WTC11 (cell line): ENCODE measurements around the gene SHANK2. TPM values are rescaled to one million over a fixed set of nuclear protein-coding genes. Genes with fewer than 3 reads are reported as not detected.

Experiments
- ATAC-seq: fragments of 200-7000 bp; cut with Tn5 transposase; 2 replicates; pipeline ENCODE4 v1.10.0; 2021; ENCODE audit warnings: mild to moderate bottlenecking, moderate library complexity
- CTCF ChIA-PET: fragments of 300-600 bp; sonication (Branson Sonifier 250); formaldehyde crosslinking; loops from one replicate; lab custom pipeline; 2021; ENCODE audit warnings: antibody characterized with exemption; lab: Charles Lee
- POLR2A ChIA-PET: fragments of 350-600 bp; sonication (Branson Sonifier 250); formaldehyde crosslinking; loops from one replicate; lab custom pipeline; 2021; ENCODE audit warnings: antibody characterized with exemption; lab: Charles Lee
- DNase-seq: peaks from one replicate; pipeline ENCODE4 v3.0.0; 2021; ENCODE audit warnings: low spot score
- H3K27ac Mint-ChIP-seq: 2 replicates; pipeline ENCODE4 v1.8.0; 2021; ENCODE audit warnings: mixed read lengths
- H3K27me3 Mint-ChIP-seq: 2 replicates; pipeline ENCODE4 v1.8.0; 2021; ENCODE audit warnings: low read depth, mild to moderate bottlenecking, moderate library complexity, mixed read lengths
- H3K36me3 Mint-ChIP-seq: 2 replicates; pipeline ENCODE4 v1.8.0; 2021; ENCODE audit warnings: mixed read lengths
- H3K4me1 Mint-ChIP-seq: 2 replicates; pipeline ENCODE4 v1.8.0; 2022; ENCODE audit warnings: mixed read lengths
- H3K4me3 Mint-ChIP-seq: 2 replicates; pipeline ENCODE4 v1.8.0; 2021; ENCODE audit warnings: mild to moderate bottlenecking, moderate library complexity, mixed read lengths
- H3K9me3 Mint-ChIP-seq: 2 replicates; pipeline ENCODE4 v1.8.0; 2021; ENCODE audit warnings: mixed read lengths
- AFF4 ChIP-seq: sonication (generic); formaldehyde crosslinking; IDR thresholded peaks from 2 replicates; pipeline ENCODE4 v1.8.1; 2023; ENCODE audit warnings: mild to moderate bottlenecking, missing genetic modification reagents, borderline replicate concordance
- AR ChIP-seq: fragments of 250-450 bp; sonication (Bioruptor Pico); IDR thresholded peaks from 2 replicates; pipeline ENCODE4 v1.9.0; 2021; ENCODE audit warnings: mild to moderate bottlenecking
- CDX4 ChIP-seq: fragments of 250-450 bp; sonication (Bioruptor Pico); IDR thresholded peaks from 2 replicates; pipeline ENCODE4 v1.9.0; 2021; ENCODE audit warnings: moderate library complexity, mild to moderate bottlenecking, inconsistent platforms, borderline replicate concordance
- CTCF ChIP-seq: fragments of 200-600 bp; IDR thresholded peaks from 2 replicates; pipeline ENCODE4 v1.8.0; 2022; ENCODE audit warnings: antibody characterized with exemption
- FOXK1 ChIP-seq: sonication (generic); formaldehyde crosslinking; IDR thresholded peaks from 2 replicates; pipeline ENCODE4 v1.8.0; 2022; ENCODE audit warnings: mild to moderate bottlenecking, moderate library complexity, missing genetic modification reagents
- IRF1 ChIP-seq: sonication (generic); formaldehyde crosslinking; IDR thresholded peaks from 2 replicates; pipeline ENCODE4 v1.8.0; 2023; ENCODE audit warnings: missing genetic modification reagents
- MYBL2 ChIP-seq: sonication (generic); formaldehyde crosslinking; IDR thresholded peaks from 2 replicates; pipeline ENCODE4 v1.8.1; 2023; ENCODE audit warnings: mild to moderate bottlenecking, moderate library complexity, missing genetic modification reagents
- NFATC4 ChIP-seq: fragments of 250-450 bp; sonication (Bioruptor Pico); IDR thresholded peaks from 2 replicates; pipeline ENCODE4 v1.9.0; 2021; ENCODE audit warnings: mild to moderate bottlenecking
- NR2C2 ChIP-seq: sonication (generic); formaldehyde crosslinking; IDR thresholded peaks from 2 replicates; pipeline ENCODE4 v1.8.0; 2022; ENCODE audit warnings: mild to moderate bottlenecking, missing genetic modification reagents
- OVOL2 ChIP-seq: fragments of 250-450 bp; sonication (Bioruptor Pico); IDR thresholded peaks from 2 replicates; pipeline ENCODE4 v1.9.0; 2021; ENCODE audit warnings: mild to moderate bottlenecking, borderline replicate concordance
- PREB ChIP-seq: sonication (generic); formaldehyde crosslinking; IDR thresholded peaks from 2 replicates; pipeline ENCODE4 v1.8.1; 2022; ENCODE audit warnings: mild to moderate bottlenecking, missing genetic modification reagents, moderate library complexity, borderline replicate concordance
- USF2 ChIP-seq: sonication (generic); formaldehyde crosslinking; IDR thresholded peaks from 2 replicates; pipeline ENCODE4 v1.8.1; 2023; ENCODE audit warnings: mild to moderate bottlenecking, missing genetic modification reagents, moderate library complexity
- ZMAT4 ChIP-seq: fragments of 250-450 bp; sonication (Bioruptor Pico); IDR thresholded peaks from 2 replicates; pipeline ENCODE4 v1.9.0; 2021; ENCODE audit warnings: mild to moderate bottlenecking
- ZNF396 ChIP-seq: fragments of 250-450 bp; sonication (Bioruptor Pico); IDR thresholded peaks from 2 replicates; pipeline ENCODE4 v1.8.0; 2021; ENCODE audit warnings: mild to moderate bottlenecking, moderate library complexity, borderline replicate concordance
- total RNA-seq: library from RNA; stranded (reverse); gene quantifications from 3 replicates; pipeline ENCODE4 v1.2.3, GENCODE V29; 2021

Gene SHANK2
- total RNA-seq, 1 experiment from 2014 or later: 64.8 TPM

GRCh38 chr11:71223081-71223405 is 29.3 kb downstream of the SHANK2 start (continued):
- no peak for TF ChIP-seq OVOL2 (CRISPR knock-in tag)

GRCh38 chr11:71222318-71223080 is 29.9 kb downstream of the SHANK2 start:
- DNase-seq: peak; percentile 9
- H3K27me3 Mint-ChIP-seq: no peaks in the 10 kb centered on the region
- ChIA-PET CTCF (interaction anchor here (0.6 kb wide), 1 partner anchor 29 kb away, joined by 3 read pairs; no protein-coding TSS in a partner anchor), POLR2A (interaction anchor here (0.7 to 1.1 kb wide), 2 partner anchors 24 to 25 kb away, joined by 3 to 4 read pairs; no protein-coding TSS in a partner anchor)
- H3K4me3 Mint-ChIP-seq: no peak overlapping the region
- peaks cover 12% of the 10 kb centered on the region for H3K9me3 Mint-ChIP-seq
- H3K27ac Mint-ChIP-seq: peak overlapping the region; percentile 90
- TF ChIP-seq AR: no peak
- no peak for TF ChIP-seq MYBL2
- no peak for TF ChIP-seq FOXK1 (CRISPR knock-in tag)
- no peak for TF ChIP-seq IRF1 (CRISPR knock-in tag)
- no peak for TF ChIP-seq ZMAT4 (CRISPR knock-in tag)
- TF ChIP-seq USF2 (CRISPR knock-in tag): no peak
- no peak for TF ChIP-seq NFATC4
- TF ChIP-seq NR2C2 (CRISPR knock-in tag): no peak
- TF ChIP-seq CTCF: no peak
- no peak for TF ChIP-seq ZNF396 (CRISPR knock-in tag)
- no peak for TF ChIP-seq AFF4
- no peak for TF ChIP-seq PREB (CRISPR knock-in tag)
- no peak for TF ChIP-seq CDX4 (CRISPR knock-in tag)
- peaks cover 23% of the 10 kb centered on the region for H3K4me1 Mint-ChIP-seq
- peaks cover 40% of the 10 kb centered on the region for H3K36me3 Mint-ChIP-seq
- ATAC-seq: no peak
